GM12874 (cell line): ENCODE measurements around the gene LUC7L3.

Source experiments
- CTCF ChIP-seq: IDR thresholded peaks from 2 replicates; pipeline ENCODE4 v1.5.1; 2011; ENCODE audit warnings: low read depth, mild to moderate bottlenecking, control low read depth, low read length, moderate library complexity; ENCODE audit not compliant: insufficient read depth

LUC7L3 gene

GRCh38 chr17:50787106-50787505, 67.7 kb downstream of the LUC7L3 start:
- no peak for TF ChIP-seq CTCF

DNA sequence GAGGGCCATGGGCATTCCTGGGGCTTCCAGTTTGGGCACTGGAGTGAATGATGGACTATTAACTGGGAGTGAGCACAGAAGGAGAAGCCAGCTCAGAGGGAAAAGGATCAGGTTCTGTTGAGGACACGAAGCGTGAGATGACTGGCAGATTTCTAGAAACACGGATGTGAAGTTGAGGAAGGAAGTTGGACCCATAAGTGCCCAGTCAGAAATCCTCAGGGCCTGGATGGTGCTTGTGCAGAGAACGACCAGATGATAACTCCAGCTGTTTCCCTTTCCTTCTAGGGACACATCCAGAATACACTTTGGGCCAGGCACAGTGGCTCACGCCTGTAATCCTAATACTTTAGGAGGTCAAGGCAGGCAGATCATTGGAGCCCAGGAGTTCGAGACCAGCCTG, 71.2 kb downstream of the LUC7L3 start:
- TF ChIP-seq CTCF, result no peak

DNA sequence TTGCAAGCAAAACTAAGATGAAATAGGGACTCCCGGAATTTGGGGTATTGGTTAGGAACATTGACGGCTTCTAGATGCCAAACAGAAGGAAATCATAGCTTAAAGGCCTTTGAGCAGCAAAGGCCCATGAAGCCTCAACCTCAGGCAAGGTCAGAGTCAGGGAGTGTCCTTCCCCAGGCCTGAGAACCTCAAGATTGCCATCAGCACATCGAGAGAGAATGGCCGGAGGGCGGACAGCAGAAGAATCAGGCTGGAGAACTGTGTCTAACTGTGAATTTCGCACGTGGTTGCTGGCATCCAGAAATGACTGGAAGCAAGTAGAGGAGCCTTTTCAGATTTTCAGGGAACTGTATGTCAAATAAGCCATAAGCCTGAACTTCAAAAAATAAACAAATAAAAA, 72.7 kb downstream of the LUC7L3 start:
- TF ChIP-seq CTCF, result no peak

DNA sequence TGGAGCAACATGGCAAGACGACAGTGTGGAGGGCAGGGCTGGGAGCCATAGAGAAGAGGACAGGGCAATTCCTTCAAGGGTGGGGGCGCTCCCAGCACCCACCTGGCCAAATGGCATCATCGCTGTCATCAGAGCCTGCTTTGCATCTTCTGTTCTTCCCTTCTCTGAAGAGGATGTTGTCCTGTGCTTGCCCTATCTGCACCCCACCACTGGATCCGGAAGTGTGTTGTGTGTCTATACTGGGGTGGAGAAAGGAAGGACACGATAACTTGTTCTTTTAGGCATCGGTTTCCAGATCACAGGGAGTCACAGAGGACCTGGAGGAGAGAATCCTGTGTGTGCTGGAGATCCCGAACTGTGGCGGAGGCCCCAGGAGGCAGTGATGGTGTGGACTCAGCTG, 73.6 kb downstream of the LUC7L3 start:
- no peak for TF ChIP-seq CTCF

DNA sequence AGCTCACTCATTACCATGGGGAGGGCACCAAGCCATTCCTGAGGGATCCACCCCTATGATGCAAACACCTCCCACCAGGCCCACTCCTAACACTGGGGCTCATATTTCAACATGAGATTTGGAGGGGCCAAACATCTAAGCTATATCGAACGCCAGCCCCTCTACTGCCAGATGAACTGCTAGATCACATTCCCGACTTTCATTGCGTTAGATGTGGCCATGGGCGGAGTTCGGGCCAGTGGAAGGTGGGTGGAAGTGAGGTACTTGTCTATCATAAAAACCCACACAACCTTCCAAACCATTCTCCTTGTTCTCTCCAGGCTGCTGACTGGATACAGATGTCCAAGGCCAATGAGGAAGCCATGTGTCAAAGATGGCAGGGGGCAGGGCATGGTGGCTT, 75.0 kb downstream of the LUC7L3 start:
- TF ChIP-seq CTCF, result no peak

DNA sequence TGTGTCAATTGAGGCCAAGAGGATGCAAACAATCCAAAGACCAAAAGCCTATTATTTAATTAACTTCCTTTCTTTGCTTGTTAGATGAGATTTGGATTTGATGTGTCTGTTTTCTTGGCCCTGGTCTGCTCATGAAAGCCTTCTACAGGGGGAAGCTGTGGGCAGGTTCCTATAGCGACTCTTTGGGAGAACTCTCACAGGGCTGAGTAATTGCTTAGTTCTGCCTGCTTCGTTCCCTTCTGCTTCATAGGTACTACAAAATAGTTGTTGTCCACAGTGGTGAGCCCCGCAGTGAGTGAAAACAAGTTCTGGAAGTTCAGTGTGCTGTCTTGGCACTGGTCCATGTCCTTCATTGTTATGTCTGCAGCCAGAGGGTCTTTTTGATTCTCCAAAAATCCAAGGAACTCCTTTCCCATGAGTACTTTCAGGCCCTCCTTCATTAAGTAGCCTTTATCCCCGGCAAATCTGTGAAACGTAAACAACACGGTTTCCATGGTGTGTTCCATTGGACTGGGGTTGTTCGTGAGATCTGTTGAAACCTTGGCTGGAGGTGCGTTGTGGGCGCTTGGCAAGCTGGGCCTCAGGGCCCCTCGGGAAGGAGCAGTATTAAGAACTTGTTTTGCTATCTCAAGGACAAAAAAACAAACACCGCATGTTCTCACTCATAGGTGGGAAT, 77.9 kb downstream of the LUC7L3 start:
- TF ChIP-seq CTCF, result no peak

DNA sequence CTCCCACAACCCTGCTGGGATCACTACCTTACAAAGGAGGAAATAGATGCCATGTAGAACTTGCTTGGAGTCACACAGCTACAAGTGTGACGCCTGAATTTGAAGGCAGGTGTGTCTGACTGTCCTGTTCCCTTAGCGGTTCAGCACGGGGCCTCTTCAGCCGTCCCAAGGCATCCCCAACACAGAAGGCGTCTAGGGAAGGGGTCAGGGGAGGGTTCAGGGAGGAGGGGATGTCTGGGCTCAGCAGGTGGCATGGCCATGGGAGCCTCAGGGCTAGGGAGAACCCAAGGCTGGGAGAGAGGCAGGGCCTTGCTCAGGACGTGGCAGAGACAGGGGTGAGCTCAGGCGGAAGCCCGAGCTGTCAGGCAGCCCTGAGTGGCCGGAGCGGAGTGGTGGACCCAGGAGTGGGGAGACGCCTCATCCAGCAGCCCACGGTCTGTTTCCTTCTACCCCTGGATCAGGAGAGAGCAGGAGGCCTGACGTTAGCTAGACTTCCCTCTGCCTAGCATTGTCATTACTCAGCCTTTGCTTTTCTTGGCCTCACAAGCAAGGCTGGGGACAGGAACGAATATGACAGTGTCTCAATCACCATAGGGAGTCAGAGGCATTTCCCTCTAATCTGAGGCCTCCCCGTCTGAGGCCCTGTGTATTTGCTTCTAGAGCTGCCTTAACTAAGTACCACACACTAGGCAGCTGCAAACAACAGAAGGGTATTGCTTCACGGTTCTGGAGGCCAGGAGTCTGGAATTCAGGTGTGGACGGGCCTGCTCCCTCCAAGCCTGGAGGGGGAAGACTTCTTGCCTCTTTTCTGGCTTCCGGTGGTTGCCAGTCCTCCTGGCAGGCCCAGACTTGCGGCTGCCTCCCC, 79.3 kb downstream of the LUC7L3 start:
- TF ChIP-seq CTCF, result no peak
